Stimulated activated CD8-positive, alpha-beta memory T cell treated with anti-CD3 and anti-CD28 coated beads, Interleukin-15, amount 100 ng/mL, for 24 hours (primary cell): ENCODE data around the gene INO80C.

Experiments used
- DNase-seq: peaks from one replicate; pipeline ENCODE4 v3.0.0-alpha.2; 2020; ENCODE audit warnings: low read depth

The INO80C gene, protein sequence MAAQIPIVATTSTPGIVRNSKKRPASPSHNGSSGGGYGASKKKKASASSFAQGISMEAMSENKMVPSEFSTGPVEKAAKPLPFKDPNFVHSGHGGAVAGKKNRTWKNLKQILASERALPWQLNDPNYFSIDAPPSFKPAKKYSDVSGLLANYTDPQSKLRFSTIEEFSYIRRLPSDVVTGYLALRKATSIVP

GRCh38 chr18:35497370-35498197, at the start of gene INO80C:
TSS of gene INO80C (minus strand) at chr18:35497960. CDS start at chr18:35497874, 86 bp downstream.
- DNase-seq: peak; percentile 88

DNA sequence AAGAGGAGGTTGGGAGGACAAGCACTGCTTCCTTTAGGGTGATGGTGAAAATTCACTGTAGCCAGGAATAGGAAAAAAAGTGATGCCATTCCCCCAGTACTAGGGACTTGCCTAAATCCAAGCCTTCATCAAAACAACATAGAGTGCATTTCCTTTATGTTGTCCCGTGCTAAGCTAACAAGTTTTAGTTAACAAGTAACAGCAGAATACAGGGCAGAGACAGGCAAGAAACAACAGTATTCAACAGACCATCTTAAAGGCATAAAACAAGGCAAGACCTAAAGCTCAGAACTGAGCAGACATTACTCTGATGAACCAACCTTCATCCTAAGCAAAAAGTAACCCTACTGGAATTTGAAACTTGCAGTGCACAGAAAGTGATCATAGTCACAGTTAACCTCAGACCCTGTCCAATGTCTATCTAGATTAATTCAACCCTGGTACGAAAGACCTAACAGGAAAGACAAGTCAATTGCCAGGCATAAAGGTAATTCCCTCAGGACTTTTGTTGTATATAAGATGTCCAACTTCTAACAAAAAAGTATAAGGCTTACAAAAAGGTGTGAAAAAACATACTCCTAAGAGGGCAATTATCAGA, 49.3 kb upstream of the INO80C start:
- DNase-seq: no peak

GRCh38 chr18:35542356-35542755, 44.6 kb upstream of the INO80C start:
- no peak for DNase-seq

DNA sequence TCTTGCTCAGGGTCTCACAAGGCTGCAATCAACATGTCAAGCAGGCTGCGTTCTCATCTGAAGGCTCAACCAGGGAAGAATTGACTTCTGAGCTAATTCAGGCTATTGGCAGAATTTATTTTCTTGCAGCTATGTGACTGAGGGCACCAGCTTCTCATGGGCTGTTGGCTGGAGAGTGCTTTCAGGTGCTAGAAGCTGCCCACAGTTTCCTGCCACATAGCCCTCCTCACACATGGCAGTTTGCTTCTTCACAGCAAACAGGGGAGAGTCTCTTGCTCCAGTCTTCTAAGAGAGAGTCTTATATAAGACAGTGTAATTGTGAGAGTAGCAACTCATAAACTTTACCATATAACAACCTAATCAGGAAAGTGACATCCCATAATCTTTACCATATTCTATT, 37.5 kb upstream of the INO80C start:
- no peak for DNase-seq

- DNase-seq: no peak
Observed at GRCh38 chr18:35533916-35534405, 36.2 kb upstream of the INO80C start.

GRCh38 chr18:35528749-35529274, 31.1 kb upstream of the INO80C start:
- DNase-seq: no peak

- DNase-seq: no peak
Observed at GRCh38 chr18:35526495-35527059, 28.8 kb upstream of the INO80C start.

GRCh38 chr18:35525795-35526494, 28.2 kb upstream of the INO80C start:
- DNase-seq: no peak

DNA sequence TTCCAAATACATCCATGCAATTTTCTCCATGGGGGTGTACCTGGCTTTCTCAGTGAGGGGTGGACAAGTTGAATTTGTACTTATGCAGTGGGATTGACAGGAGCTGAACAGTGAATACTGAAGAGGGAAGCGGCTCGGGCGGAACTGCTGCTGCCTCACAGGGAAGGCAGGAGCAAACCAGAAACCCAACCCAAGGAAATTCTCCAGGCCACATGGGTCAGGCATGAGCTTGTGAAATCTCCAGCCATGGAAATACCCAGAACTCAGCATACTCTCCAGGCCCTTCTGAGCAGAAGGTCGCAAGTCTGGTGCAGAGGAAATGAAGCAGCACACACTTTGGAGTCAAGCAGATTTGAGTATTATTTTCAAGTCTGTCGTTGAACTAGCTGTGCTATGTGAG, 26.5 kb upstream of the INO80C start:
- no peak for DNase-seq

DNA sequence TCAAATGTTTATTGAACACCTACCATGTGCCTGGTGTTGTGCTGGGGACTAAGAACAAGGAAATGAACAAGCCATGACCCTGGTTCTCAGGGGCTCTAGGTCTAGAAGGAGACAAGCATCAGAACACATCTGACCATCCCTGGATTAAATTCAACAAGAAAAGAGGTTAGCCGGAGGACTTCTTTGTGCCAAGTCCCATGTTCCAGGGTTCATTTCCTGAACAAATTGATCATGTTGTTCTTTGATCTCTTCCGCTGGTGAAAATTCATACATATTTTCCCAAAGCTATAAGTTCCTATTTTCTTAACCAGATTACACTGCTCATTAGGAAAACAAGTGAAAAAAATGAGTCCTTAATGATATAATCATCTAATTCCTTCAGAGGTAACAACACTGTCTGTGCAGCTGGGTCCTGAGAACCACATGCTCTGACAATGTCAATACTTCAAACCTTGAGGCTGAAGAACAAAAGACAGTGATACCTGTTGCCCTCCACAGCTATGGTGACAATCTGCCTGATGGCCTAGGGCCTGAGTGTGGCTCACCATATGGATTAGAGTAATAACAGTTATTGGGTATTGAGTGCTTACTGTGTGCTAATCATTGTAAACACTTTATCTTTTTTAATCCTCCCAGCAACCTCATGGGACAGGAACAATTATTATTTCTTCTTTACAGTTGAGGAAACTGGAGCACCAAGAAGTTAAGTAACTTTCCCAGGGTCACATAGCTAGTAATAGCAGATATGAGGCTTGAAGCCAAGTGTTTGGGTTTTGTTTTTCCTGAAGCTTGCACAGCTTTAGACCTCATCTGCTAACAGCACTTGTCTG, 24.6 kb upstream of the INO80C start:
- no peak for DNase-seq

GRCh38 chr18:35521133-35521532, 23.4 kb upstream of the INO80C start:
- no peak for DNase-seq

DNA sequence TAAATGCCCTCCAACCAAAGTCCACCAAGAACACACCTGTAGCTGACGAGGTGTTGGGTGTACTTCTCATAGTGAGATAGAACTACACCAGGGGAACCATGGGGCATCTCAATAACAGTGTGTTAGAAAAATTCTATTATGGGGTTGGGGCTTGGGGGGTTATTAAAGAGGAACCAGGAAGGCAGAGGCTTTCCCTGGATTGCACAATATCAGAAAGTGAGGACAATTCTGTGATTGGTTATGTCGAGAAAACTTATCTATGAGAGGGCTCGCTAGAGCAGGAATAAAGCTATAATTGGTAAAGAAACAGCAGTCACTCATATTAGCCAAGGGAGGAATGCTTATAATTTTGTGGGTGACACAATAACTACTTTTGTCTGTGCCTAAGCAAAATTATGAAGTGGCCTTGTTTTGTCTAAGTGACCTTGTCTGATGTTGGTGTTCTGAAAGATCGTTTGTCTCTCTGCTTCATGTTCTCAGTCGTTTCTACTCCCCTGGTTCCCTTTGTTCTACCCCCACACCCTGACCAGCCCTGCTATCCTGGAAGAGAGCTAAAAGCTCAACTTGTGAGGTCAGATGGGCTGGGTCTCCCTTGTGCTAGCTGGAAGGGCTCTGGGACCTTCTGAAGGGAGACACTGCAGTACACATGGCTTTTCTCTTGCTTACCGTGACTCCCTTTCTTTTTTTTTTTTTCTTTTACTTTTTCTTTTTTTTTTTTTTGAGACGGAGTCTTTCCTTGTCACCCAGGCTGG, 21.6 kb upstream of the INO80C start:
- DNase-seq: no peak

DNA sequence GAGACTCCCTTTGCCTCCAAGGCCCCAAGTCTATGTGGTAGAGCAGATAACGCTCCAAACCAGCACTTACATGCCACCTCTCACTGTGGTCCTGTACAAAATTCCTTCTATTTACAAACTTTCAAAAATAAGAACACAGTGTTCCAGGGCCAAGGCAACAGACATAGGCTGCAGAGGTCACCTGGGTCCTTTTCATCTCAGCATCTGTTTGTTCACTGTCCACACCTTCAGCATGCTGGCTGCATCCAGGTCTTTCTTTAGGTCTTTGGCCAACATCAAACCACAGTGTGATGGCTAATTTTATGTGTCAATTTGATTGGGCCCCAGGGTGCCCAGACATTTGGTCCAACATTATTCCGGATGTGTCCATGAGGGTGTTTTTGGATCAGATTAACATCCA, 20.0 kb upstream of the INO80C start:
- no peak for DNase-seq

DNA sequence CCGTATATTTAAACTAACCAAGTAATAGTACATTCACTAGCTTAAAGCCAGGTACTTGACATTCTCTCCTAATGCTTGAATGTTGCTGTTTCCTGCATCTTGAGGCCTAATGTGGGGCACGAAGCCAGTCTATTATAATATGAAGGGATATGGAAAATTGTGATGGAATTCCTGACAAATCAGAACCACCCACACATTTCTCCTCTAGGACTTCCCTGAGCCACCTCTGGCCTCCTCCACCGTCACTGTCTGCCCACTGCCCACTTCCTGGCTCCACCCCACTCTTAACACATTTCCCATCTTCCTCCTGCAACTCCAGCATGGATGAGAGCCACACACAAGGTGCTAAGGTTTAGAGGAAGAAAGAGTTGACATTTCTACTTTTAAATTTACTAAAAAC, 19.0 kb upstream of the INO80C start:
- DNase-seq: no peak

- no peak for DNase-seq
Observed at GRCh38 chr18:35516351-35516750, 18.6 kb upstream of the INO80C start.

GRCh38 chr18:35515460-35516130, 17.8 kb upstream of the INO80C start:
- DNase-seq: no peak

- no peak for DNase-seq
Observed at GRCh38 chr18:35514752-35515459, 17.1 kb upstream of the INO80C start.

GRCh38 chr18:35514283-35514682, 16.5 kb upstream of the INO80C start:
- DNase-seq: no peak
